ENCODE data around the gene DHFR. TPM values are rescaled to one million over a fixed set of nuclear protein-coding genes. Genes with fewer than 3 reads are reported as not detected.

Gene DHFR
- total RNA-seq, 4 donors from 2014 or later: 13.9 to 18.6 (median 16.2) TPM

DNA sequence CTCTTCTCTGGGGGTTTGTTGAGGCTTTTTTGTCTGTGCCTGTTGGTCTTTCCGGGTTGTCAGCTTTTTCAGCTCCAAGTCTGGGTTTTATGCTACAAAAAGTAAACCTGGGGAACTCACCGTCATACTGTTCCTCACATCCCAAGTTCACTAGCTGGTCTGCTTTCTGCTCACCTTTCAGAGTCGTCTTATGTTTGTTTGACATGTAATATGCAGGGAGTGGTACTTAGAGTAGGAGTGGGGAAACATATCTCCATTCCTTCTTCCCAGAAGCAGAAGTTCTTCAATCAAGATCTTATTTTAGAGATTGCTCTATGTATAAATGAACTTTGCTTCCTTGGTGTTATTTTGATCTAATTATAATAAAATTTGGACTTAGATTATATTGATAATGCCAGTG, 41.7 kb upstream of the DHFR start:
- TF ChIP-seq, protein P1, sequence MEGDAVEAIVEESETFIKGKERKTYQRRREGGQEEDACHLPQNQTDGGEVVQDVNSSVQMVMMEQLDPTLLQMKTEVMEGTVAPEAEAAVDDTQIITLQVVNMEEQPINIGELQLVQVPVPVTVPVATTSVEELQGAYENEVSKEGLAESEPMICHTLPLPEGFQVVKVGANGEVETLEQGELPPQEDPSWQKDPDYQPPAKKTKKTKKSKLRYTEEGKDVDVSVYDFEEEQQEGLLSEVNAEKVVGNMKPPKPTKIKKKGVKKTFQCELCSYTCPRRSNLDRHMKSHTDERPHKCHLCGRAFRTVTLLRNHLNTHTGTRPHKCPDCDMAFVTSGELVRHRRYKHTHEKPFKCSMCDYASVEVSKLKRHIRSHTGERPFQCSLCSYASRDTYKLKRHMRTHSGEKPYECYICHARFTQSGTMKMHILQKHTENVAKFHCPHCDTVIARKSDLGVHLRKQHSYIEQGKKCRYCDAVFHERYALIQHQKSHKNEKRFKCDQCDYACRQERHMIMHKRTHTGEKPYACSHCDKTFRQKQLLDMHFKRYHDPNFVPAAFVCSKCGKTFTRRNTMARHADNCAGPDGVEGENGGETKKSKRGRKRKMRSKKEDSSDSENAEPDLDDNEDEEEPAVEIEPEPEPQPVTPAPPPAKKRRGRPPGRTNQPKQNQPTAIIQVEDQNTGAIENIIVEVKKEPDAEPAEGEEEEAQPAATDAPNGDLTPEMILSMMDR (IDR thresholded peaks at IDR 0.05; ENCODE audit: low read depth): no peak

DNA sequence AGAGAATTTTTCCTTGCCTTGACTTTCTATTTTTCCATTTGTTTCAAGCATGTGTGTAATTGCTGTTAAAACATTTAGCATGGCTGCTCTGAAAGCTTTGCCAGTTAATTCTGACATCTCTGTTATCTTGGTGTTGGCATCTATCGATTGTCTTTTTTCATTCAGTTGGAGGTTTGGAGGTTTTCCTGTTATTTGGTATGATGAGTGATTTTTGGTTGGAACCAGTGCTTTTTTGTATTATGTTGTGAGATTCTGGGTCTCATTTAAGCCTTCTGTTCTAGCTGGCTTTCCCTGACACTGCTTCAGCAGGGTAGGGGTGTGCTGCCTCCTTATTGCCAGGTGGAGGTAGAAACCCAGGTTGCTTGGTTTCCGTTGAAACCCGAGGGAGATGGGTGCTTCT, 40.9 kb upstream of the DHFR start:
- TF ChIP-seq, protein P1 (IDR thresholded peaks at IDR 0.05; ENCODE audit: low read depth): no peak

DNA sequence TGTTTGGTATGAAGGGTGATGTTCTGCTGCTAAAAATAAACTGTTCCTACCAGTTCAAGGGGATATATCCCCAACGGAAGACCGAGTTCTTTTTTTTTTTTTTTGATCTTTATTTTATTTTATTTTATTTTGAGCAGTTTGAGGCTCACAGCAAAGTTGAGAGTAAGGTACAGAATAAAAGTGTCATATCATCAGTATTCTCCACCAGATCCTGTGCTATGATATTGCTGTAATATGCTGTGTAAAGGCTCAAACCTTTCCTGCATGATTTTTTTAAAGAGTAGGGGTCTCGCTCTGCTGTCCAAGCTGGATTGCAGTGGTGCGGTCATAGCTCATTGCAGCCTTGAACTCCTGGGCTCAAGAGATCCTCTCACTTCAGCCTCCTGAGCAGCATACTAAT, 34.8 kb upstream of the DHFR start:
- TF ChIP-seq, protein P1 (IDR thresholded peaks at IDR 0.05; ENCODE audit: low read depth): no peak

DNA sequence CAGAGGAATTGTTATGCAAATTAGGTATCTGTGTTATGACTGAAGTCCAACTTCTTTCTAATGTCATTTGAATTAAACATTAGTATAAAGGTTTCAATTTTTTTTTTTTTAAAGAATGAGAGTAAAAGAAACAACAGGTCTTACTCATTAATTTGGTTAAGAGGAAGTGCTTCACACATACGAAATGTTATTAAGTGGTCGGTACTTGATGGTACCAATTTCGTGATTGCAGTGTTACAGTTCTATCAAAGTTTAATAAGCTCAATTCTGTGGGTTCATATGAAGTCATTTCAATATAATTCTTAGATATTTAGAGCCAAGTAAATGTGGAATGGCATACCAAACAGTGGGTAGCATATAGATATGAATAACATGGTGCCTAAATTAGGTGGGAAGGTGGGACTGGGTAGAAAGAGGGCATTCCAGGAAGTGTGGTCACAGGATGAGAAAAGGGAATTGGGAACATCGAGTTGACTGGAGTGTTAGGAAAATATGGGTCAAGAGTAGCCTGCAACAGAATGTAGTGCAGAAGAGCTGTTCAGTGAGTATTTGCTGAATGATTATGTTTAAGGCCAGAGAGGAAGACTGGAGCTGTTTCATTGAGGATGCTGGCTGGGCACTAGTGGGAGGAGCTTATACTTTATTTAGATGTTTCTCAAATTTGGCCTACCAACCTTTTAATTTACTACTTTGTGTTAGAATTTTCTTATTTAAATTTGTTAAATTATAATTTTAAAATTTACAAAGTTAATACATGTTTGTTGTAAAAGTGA, 34.1 kb upstream of the DHFR start:
- TF ChIP-seq, protein P1 (IDR thresholded peaks at IDR 0.05; ENCODE audit: low read depth): no peak

DNA sequence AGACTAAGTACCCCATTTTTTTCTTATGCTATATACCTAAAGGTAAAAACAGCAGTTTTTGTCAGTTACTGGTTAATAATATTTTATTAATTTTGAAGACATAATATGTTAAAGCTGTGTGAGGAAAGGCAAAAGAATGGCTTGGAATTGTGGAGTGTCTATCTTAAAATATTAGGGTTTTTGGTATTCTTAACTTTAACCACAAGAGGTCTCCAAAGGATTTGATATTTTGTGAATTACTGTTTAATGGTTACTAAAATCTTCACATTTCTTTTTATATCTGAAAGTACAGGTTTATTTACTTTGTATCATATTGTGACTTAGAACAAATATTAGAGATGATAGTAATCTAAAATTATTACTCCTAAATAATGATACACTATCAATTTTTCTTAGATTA, 32.0 kb upstream of the DHFR start:
- TF ChIP-seq, protein P1 (IDR thresholded peaks at IDR 0.05; ENCODE audit: low read depth): no peak

DNA sequence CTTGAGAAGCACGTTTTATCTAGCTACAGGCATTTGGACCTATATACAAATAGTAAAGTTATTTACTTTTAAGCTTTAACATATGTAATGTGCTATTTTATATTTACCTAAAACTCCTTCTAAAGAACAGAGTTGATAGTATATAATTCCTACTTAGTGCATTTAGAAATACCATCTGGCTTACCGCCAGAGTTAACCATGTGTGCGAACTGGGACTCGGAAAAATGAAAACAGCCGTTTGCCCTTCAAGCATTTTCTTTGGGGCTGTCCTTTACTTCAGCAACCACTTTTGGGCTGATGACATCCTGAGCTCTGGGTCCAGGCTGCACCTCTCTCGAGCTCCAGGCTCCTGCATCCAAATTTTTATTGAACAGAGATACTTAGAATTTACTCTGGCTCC, 21.9 kb upstream of the DHFR start:
- TF ChIP-seq, protein P1 (IDR thresholded peaks at IDR 0.05; ENCODE audit: low read depth): no peak

DNA sequence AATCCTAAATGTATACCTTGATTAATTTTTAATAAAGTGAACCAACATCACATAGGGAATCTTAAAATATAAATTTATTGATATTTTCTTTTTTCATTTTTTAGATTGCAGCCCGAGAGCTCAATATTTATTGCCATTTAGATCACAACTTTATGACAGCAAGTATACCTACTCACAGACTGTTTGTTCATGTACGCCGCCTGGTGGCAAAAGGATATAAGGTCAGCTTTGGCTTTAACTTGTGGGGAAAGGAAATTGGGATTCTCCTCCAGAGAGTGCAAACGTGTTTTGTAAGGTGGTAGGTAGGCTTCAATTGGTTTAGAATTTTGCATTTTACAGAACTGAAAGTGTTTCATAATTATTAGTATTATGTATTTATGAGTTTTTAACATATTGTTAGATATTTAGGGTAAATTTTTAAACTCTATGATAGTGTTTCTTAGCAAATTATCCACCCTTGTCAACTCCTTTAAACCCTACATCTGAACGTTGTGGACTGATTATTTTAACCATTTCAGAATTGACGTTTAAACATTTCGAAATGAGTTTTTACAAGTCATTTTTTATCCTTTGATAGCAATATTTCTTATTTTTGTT, 17.5 kb upstream of the DHFR start:
- TF ChIP-seq, protein P1 (IDR thresholded peaks at IDR 0.05; ENCODE audit: low read depth): no peak
